MM.1S (cell line): ENCODE data around the gene PNN.

Experiments used
- EZH2phosphoT487 ChIP-seq: fragments of 300-600 bp; sonication (generic); IDR thresholded peaks from 2 replicates; pipeline ENCODE4 v1.6.1; 2018; ENCODE audit warnings: antibody characterized with exemption, low read length
- TF ChIP-seq, protein P1 (sequence below): fragments of 300-600 bp; sonication (generic); IDR thresholded peaks from 2 replicates; pipeline ENCODE4 v1.5.1; 2016; ENCODE audit warnings: antibody characterized with exemption, low read length, mixed read lengths

- TF ChIP-seq, protein P1, sequence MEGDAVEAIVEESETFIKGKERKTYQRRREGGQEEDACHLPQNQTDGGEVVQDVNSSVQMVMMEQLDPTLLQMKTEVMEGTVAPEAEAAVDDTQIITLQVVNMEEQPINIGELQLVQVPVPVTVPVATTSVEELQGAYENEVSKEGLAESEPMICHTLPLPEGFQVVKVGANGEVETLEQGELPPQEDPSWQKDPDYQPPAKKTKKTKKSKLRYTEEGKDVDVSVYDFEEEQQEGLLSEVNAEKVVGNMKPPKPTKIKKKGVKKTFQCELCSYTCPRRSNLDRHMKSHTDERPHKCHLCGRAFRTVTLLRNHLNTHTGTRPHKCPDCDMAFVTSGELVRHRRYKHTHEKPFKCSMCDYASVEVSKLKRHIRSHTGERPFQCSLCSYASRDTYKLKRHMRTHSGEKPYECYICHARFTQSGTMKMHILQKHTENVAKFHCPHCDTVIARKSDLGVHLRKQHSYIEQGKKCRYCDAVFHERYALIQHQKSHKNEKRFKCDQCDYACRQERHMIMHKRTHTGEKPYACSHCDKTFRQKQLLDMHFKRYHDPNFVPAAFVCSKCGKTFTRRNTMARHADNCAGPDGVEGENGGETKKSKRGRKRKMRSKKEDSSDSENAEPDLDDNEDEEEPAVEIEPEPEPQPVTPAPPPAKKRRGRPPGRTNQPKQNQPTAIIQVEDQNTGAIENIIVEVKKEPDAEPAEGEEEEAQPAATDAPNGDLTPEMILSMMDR: no peak
- TF ChIP-seq EZH2phosphoT487: no peak
Measured at GRCh38 chr14:39179042-39179441, 4.0 kb downstream of the PNN start.
